ENCODE measurements around the gene PRM2. TPM values are rescaled to one million over a fixed set of nuclear protein-coding genes. Genes with fewer than 3 reads are reported as not detected.

Gene PRM2
- total RNA-seq, 4 donors from 2014 or later, result not detected

DNA sequence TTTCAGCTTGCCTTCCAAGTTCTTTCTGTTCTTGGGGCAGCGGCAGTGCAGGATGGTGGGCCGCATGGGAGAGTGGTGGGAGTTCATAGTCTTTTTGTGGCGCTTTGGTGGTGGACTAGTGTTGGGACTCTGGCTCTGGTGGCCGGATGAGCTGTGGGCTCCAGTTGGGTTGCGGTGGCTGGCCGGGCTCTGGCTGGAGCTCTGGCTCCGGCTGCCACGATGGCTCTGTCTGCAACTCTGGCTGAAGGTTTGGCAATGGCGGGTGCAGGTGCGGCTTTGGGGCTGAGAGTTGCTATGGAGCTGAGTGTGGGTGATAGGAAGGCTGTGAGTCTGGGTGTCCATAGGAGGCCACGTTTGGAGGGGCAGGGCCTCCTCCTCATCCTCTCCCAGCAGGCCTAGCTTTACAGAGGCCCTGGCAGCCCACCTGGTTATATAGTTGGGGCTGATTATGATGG lies 7.3 kb downstream of the PRM2 start, which contains the start of gene TNP2:
Gene TNP2, minus strand, starts transcription at position 405 of the 455 bp plus-strand sequence. Its CDS starts 63 bp downstream, at position 342.
- DNase-seq (ENCODE audit: low spot score), result no peak

DNA sequence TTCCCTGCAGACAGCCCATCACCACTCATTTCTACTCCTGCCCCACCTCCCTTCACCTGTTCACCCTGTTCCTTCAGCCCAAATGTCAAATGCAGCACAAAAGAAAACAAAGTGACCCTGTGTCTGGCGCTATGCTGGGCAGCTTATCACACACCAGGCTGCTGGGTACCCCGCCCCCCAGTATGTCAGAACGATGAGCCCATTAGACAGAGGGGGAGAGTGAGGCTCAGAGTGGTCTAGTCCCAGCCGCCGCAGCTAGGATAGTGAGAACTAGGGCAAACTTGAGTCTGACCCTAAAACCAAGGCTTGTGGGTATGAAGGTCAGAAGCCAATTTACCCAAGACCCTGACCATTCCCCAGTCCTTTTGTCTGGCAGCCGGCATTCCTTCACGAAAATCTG lies 11.2 kb downstream of the PRM2 start:
- no peak for TF ChIP-seq CTCF (IDR thresholded peaks at IDR 0.05)
- no peak for ATAC-seq (ENCODE audit: low FRiP score)

More for the DNA sequence above, 7.3 kb downstream of the PRM2 start, which contains the start of gene TNP2:
- ATAC-seq (ENCODE audit: low FRiP score), result no peak
- no peak for TF ChIP-seq CTCF (IDR thresholded peaks at IDR 0.05)

DNA sequence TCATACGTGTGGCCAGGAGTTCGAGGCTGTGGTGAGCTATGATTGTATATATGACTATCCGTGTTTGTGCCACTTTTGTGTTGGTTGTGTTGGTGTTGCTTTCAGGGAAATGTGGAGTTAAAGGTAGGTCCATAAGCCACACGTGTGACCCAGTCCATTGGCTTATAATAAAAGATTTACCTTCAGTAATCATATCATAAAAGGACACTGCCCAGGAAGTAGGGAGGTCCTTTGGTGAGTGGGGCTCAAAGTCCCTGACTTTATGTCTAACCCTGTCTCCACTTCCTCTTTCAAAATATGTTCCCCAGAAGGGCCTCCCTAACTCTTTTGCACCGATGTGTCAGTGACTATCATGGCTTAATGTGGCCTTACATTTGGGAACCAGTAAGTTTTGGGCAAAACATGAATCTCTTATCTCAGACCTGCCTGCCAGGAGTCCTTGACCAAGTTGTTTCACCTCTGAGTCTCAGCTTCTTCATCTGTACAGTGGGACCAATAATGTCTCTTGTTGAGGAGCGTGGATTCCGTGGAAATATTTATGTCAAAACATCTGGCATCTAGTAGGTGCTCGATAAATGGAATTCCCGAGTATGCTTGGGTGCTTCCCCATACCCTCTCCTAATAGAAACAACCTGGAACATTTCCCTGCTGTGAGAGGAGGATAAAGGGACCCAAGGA lies 12.0 kb downstream of the PRM2 start:
- no peak for TF ChIP-seq CTCF (IDR thresholded peaks at IDR 0.05)
- ATAC-seq (ENCODE audit: low FRiP score) (no peak), DNase-seq (ENCODE audit: low spot score) (no peak)

More for the DNA sequence above, 11.2 kb downstream of the PRM2 start:
- no peak for DNase-seq (ENCODE audit: low spot score)

- ATAC-seq (ENCODE audit: low FRiP score), result no peak
- no peak for DNase-seq (ENCODE audit: low spot score)
- no peak for TF ChIP-seq CTCF (IDR thresholded peaks at IDR 0.05)
Measured at GRCh38 chr16:11263737-11264136, 12.5 kb downstream of the PRM2 start.

- ATAC-seq (ENCODE audit: low FRiP score) (no peak), DNase-seq (ENCODE audit: low spot score) (no peak)
- no peak for TF ChIP-seq CTCF (IDR thresholded peaks at IDR 0.05)
Measured at GRCh38 chr16:11262915-11263314, 13.4 kb downstream of the PRM2 start.

DNA sequence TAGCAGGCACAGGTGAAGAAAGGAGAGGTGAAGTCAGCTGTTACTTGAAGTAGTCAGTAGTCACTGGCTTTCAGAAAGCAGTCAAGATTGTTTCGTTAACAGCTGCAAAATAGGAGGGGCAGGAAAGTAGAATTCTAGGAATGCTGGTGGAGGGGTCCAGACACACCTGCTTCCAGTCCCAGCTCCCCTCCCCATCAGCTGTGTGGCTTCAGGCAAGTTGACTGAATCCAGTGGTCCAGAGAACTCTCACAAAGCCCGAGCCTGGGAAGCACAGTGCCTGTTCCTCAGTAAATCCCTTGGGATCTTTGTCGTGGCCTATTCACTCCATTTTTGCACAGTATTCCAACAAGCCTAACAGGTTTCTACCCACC lies 15.7 kb downstream of the PRM2 start:
- DNase-seq (ENCODE audit: low spot score), result no peak
- no peak for TF ChIP-seq CTCF (IDR thresholded peaks at IDR 0.05)
- ATAC-seq (ENCODE audit: low FRiP score), result no peak

All from omental fat pad (tissue), 4 donors.